SU-DHL-6 (cell line): ENCODE data around the gene ZNF335.

ENCODE experiments used
- EZH2phosphoT487 ChIP-seq: fragments of 200-600 bp; sonication (generic), shearing (Covaris generic); conservative IDR thresholded peaks from 2 replicates; pipeline ENCODE4 v1.6.1; 2018; ENCODE audit warnings: mild to moderate bottlenecking, antibody characterized with exemption, low read length, moderate library complexity, mixed read lengths
- TF ChIP-seq, protein P1 (sequence below): fragments of 200-600 bp; sonication (generic); IDR thresholded peaks from one replicate; pipeline ENCODE4 v1.5.1; 2017; ENCODE audit warnings: antibody characterized with exemption, mild to moderate bottlenecking, low read length, moderate library complexity; ENCODE audit not compliant: insufficient read depth, poor library complexity, severe bottlenecking

DNA sequence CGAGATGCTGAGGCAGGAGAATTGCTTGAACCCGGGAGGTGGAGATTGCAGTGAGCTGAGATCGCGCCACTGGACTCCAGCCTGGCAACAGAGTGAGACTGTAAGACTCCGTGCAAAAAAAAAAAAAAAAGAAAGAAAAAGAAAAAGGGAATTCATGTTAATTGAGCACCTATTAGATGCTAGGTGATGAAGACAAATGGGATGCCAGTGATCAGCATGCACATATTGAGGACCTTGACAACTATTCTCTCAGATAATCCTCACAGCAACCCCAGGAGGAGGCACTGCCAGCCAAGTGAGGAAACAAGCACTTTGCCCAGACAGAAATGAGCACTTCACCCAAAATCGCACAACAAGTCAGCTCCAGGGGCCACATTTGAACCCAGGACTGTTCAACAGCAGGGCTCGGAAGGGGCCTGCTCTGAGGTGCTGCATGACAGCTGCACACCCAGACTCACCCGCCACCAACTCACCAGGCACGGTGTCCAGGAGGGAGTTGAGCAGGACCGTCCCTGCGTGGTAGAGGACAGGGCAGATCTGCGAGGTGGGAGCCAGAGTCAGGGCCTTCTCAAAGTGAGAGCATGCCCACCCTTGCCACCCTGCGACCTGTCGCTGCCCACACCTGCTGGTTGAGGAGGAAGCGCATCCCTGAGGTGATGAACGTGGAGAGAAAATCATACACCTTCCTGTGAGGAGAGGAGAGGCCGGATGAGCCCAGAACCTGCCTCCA, 64.6 kb downstream of the ZNF335 start:
- TF ChIP-seq, protein P1, sequence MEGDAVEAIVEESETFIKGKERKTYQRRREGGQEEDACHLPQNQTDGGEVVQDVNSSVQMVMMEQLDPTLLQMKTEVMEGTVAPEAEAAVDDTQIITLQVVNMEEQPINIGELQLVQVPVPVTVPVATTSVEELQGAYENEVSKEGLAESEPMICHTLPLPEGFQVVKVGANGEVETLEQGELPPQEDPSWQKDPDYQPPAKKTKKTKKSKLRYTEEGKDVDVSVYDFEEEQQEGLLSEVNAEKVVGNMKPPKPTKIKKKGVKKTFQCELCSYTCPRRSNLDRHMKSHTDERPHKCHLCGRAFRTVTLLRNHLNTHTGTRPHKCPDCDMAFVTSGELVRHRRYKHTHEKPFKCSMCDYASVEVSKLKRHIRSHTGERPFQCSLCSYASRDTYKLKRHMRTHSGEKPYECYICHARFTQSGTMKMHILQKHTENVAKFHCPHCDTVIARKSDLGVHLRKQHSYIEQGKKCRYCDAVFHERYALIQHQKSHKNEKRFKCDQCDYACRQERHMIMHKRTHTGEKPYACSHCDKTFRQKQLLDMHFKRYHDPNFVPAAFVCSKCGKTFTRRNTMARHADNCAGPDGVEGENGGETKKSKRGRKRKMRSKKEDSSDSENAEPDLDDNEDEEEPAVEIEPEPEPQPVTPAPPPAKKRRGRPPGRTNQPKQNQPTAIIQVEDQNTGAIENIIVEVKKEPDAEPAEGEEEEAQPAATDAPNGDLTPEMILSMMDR, result no peak
- no peak for TF ChIP-seq EZH2phosphoT487
